Measurements from ENCODE around the gene NAV1. TPM values are rescaled to one million over a fixed set of nuclear protein-coding genes. Genes with fewer than 3 reads are reported as not detected.

The NAV1 gene
- total and polyA plus RNA-seq, 2 of the 8 experiments (the other 6 are each of a cell fraction or from before 2014, with no cell fraction given), result 9.9 to 42.7 TPM

DNA sequence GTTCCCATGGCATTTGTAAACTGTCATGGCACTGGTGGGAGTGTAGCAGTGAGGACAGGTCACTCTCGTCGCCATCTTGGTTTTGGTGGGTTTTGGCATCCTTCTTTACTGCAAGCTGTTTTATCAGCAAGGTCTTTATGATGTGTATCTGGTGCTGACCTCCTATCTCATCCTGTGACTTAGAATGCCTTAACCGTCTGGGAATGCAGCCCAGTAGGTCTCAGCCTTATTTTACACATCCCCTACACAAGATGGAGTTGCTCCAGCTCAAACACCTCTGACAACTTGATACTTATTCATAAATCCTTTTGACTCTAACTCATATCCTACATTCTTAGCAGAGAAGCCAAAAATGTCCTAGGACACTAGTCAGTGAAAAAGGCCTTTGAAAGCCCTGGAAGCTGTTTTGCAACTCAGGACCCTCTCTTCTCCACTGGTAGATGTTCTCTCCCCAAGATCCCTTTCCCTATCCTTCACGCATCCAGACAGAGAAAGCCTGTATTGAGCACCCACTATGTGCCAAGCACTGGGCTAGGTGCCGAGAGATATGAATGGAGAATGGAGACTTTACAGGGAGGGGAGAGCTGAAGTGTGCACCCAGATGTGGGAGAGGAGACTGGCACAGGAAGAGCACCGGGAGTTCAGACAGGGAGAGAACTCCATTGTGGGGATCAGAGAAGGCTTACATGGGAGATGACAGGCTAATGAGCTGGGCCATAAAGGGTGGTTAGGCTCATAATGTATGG is 25.3 kb upstream of the NAV1 start (continued):
- no peak for TF ChIP-seq SIN3A (conservative IDR thresholded peaks at IDR 0.05 in 1 of 2, IDR thresholded peaks at IDR 0.05 in 1 of 2; ENCODE audit: low read depth in 1 of 2, low read length in 2 of 2)
- TF ChIP-seq POLR2AphosphoS5 (IDR thresholded peaks at IDR 0.05; ENCODE audit: low read depth, low read length), result no peak
- no peak for TF ChIP-seq TCF12 (IDR thresholded peaks at IDR 0.05; ENCODE audit: low read depth, low read length)
- TF ChIP-seq, protein P1, sequence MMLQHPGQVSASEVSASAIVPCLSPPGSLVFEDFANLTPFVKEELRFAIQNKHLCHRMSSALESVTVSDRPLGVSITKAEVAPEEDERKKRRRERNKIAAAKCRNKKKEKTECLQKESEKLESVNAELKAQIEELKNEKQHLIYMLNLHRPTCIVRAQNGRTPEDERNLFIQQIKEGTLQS (IDR thresholded peaks at IDR 0.05; ENCODE audit: insufficient read depth, low read depth, low read length), result no peak
- TF ChIP-seq FOSL1 (IDR thresholded peaks at IDR 0.05; ENCODE audit: insufficient read depth, low read depth, low read length), result no peak
- TF ChIP-seq TAF1 (IDR thresholded peaks at IDR 0.05; ENCODE audit: low read depth, low read length), result no peak

Data from H1 (cell line).